ENCODE data around the gene CCSER1. TPM values are rescaled to one million over a fixed set of nuclear protein-coding genes. Genes with fewer than 3 reads are reported as not detected.
"Not testable (repeated sequence)": the region's sequence is repeated elsewhere in the genome, so short reads cannot be mapped to it uniquely, and the experiment has no call there.

Gene CCSER1
- polyA plus RNA-seq, 3 donors, result 19.7 to 21.2 (median 20.6) TPM

DNA sequence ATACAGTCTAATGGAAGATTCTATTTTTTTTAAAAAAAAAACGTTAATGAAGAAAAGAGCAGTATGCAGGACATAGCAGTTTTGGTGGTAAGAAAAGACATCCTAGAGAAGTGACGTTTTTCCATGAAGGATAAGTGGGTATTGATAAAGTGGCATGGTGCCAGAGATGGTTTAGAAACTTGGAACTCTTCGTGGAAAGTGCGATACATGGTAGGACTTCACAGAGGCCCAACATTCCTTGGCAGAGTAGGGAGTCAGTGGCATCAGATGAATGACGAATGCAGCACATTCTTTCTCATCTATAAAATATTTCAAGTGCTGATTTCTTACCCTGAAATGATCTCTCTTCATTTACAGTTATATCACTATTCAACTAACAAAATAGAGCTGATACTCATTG is 298.7 kb downstream of the CCSER1 start:
- DNase-seq (ENCODE audit: low read depth in 3 of 3, low spot score in 2 of 3), result no peak

- DNase-seq (ENCODE audit: low read depth in 3 of 3, low spot score in 2 of 3), result no peak
Measured at GRCh38 chr4:90438522-90438921, 311.3 kb downstream of the CCSER1 start.

DNA sequence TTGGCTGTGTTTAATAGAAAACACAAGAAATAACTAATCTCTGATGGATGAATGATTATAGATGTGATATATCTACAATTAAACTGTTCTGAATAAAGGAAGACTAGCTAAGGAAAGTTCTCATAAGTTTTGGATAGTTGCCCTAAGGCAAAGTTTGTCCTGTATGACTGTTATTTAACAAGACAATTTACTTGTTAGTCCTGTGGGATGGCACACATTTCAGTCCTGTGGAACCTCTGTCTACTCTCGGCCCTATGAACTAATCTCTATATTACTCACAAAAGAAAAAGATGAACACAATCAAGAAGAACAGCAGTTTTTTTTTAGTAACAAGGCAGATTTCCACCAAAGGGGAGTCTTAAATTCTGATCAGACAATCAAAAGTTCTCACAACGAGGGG is 314.6 kb downstream of the CCSER1 start:
- no peak for DNase-seq (ENCODE audit: low read depth in 3 of 3, low spot score in 2 of 3)

DNA sequence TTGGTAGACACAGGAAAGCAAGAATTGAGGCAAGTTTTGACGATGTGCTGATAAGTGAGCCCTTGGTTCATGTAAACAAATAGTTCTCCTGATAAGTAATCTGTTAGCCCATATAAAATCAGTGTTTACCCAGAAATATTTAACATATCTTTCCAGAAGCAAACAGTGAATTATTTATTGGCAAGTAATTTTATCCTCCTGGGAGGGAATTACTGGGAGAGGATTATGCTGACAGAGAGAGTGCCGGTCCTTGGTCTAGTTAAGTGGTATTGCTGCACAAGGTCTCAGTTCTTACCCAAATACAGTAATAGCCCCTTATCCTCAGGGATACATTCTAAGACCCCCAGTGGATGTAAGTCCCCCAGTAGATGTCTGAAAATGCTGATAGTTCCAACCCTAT is 315.4 kb downstream of the CCSER1 start:
- no peak for DNase-seq (ENCODE audit: low read depth in 3 of 3, low spot score in 2 of 3)

DNA sequence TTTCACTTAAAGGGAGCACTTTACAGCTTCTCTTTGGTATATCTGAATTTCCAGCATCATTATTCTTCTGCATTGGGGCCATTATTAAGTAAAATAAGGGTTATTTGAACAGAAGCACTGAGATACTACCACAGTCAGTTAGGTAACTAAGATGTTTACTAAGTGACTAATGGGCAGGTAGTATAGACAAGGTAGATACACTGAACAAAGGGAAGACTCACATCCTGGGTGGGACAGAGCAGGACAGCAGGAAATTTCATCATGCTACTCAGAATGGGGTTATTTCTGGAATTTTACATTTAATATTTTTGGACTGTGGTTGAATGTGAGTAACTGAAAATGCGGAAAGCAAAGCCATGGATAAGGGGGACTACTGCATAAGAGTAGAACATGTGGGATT is 316.0 kb downstream of the CCSER1 start:
- no peak for DNase-seq (ENCODE audit: low read depth in 3 of 3, low spot score in 2 of 3)

- no peak for DNase-seq (ENCODE audit: low read depth in 3 of 3, low spot score in 2 of 3)
Measured at GRCh38 chr4:90444904-90445303, 317.7 kb downstream of the CCSER1 start.

DNA sequence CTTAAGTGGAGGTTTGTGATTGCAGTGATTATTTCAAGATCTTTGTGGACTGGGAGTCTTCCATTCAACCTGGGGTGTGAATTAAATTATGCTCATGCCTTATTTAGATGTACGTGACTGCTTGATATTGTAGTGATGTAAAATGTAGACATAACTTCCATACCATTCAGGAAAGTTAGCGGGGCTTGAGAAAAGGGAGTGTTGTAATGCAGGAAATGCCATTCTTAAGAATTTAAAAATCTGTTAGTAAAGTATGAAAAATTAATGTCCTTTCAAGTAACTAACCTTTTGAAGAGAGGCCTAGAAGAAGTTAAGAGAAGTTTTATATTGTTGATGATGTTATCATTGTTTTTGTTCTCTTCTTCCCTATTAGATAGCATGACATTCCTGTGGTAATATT is 318.2 kb downstream of the CCSER1 start:
- DNase-seq (ENCODE audit: low read depth in 3 of 3, low spot score in 2 of 3), result no peak

GRCh38 chr4:90449626-90450025 is 322.4 kb downstream of the CCSER1 start:
- DNase-seq (ENCODE audit: low read depth in 3 of 3, low spot score in 2 of 3), result no peak

GRCh38 chr4:90456891-90457290 is 329.7 kb downstream of the CCSER1 start:
- DNase-seq (ENCODE audit: low read depth in 3 of 3, low spot score in 2 of 3), result no peak

GRCh38 chr4:90457817-90458216 is 330.6 kb downstream of the CCSER1 start:
- DNase-seq (ENCODE audit: low read depth in 3 of 3, low spot score in 2 of 3), result no peak

GRCh38 chr4:90458576-90458975 is 331.4 kb downstream of the CCSER1 start:
- DNase-seq (ENCODE audit: low read depth in 3 of 3, low spot score in 2 of 3), result no peak

DNA sequence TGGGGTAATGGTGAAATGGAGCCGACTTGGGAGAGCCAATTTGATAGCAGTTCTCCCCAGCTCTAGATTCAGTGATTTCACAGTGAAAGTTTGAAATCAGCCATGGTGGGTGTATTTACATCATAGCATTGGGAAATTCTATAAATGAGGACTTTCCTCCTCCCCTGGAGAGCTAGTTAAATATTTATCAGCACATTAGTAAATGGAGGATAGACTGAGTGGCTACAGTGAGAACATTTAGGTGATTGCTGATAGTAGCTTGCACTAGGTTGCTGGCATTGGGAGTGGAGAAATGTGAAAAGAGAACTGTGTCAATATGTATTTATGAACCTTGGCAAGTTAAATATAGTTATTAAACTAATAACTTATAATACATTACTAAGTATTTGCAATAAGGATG is 347.3 kb downstream of the CCSER1 start:
- DNase-seq (ENCODE audit: low read depth in 3 of 3, low spot score in 2 of 3), result no peak

DNA sequence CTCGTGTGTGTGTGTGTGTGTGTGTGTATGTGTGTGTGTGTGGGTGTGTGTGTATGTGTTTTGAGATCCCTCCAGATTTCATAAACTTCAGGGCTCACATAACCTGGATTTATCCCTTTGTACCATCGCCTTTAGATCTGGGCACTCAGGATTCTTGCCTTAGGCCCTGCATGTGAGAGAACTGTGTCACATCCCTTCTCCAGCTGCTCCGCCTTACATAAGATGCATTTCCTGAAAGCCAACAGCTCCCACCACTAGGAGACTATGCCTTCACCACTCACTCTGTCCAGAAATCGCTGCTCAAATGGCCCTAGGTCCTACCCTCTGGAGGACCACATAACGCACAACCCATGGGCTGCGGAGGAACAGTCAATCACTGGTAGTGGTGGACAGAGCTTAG is 348.8 kb downstream of the CCSER1 start:
- DNase-seq (ENCODE audit: low read depth in 3 of 3, low spot score in 2 of 3), result no peak

GRCh38 chr4:90476586-90476985 is 349.4 kb downstream of the CCSER1 start:
- no peak for DNase-seq (ENCODE audit: low read depth in 3 of 3, low spot score in 2 of 3)

DNA sequence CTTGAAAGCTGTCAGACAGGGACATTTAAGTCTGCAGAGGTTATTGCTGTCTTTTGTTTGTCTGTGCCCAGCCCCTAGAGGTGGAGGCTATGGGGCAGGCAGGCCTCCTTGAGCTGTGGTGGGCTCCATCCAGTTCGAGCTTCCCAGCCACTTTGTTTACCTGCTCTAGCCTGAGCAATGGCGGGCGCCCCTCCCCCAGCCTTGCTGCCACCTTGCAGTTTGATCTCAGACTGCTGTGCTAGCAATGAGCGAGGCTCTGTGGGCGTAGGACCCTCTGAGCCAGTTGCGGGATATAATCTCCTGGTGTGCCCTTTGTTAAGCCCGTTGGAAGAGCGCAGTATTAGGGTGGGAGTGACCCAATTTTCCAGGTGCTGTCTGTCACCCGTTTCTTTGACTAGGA is 357.7 kb downstream of the CCSER1 start:
- not testable (repeated sequence) for DNase-seq (ENCODE audit: low read depth in 3 of 3, low spot score in 2 of 3)

GRCh38 chr4:90486346-90486745 is 359.2 kb downstream of the CCSER1 start:
- no peak for DNase-seq (ENCODE audit: low read depth in 3 of 3, low spot score in 2 of 3)

GRCh38 chr4:90495211-90495610 is 368.0 kb downstream of the CCSER1 start:
- DNase-seq (ENCODE audit: low read depth in 3 of 3, low spot score in 2 of 3), result no peak

GRCh38 chr4:90495936-90496335 is 368.7 kb downstream of the CCSER1 start:
- DNase-seq (ENCODE audit: low read depth in 3 of 3, low spot score in 2 of 3), result no peak

DNA sequence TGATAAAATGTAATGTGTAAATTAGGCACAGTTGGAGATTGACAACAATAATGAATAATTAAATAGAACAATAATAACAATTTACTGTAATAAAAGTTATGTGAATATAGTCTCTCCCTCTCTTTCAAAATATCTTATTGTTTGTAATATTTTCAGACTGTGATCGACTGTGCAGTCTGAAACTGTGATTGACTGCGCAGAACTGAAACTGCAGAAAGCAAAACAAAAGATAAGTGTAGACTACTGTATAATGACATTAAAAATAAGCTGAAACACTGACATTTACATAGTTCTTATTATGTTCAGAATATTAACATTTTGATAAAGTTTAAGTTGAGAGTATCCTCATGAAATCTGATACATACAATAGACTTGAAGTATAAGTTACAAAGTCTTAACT is 371.0 kb downstream of the CCSER1 start:
- no peak for DNase-seq (ENCODE audit: low read depth in 3 of 3, low spot score in 2 of 3)

DNA sequence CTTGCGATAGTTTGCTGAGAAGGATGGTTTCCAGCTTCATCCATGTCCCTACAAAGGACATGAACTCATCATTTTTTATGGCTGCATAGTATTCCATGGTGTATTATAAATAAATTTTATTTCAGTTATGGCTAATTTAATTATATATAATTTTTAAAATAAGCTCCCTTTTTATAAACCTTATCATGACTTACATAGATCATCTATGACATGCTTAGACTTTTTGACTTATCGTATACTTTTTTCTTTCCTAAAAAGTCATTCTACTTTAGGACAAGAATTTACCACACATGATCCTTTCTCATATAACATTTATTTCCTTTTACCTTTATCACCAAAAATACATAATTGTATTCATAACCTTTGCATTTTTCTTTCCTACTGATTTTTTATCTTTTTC is 376.5 kb downstream of the CCSER1 start:
- no peak for DNase-seq (ENCODE audit: low read depth in 3 of 3, low spot score in 2 of 3)

GRCh38 chr4:90515191-90515590 is 388.0 kb downstream of the CCSER1 start:
- no peak for DNase-seq (ENCODE audit: low read depth in 3 of 3, low spot score in 2 of 3)

DNA sequence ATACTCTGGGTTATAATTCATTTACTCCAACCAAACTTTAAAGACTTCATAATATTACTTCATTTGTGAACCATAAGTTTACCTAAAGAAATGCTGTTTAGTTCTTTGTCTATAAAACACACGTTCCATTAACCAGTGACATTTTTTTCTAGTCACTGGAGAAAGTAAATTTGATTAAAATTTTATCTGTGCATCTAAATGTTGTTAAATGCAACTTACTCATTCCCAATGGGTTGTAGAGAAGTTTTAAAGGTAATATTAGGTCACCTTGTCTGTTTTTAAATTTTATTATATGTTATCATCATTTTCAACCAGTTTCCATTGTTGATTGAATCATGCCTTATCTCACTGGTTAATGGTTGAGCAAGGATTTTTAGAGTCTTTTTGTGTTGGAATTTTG is 401.4 kb downstream of the CCSER1 start:
- no peak for DNase-seq (ENCODE audit: low read depth in 3 of 3, low spot score in 2 of 3)

- DNase-seq (ENCODE audit: low read depth in 3 of 3, low spot score in 2 of 3), result no peak
Measured at GRCh38 chr4:90536408-90536807, 409.2 kb downstream of the CCSER1 start.

GRCh38 chr4:90537491-90537890 is 410.3 kb downstream of the CCSER1 start:
- no peak for DNase-seq (ENCODE audit: low read depth in 3 of 3, low spot score in 2 of 3)

All from right renal cortex interstitium (tissue), 3 donors.